HUES64 (cell line): ENCODE measurements around the gene SENP8.
A peak's percentile ranks its signal among the peaks of the same experiment; 100 is the strongest.

Experiments
- H3K27ac ChIP-seq: 2 replicates; pipeline ENCODE4 v1.7.0; 2013; ENCODE audit warnings: low read depth, low read length, inconsistent platforms
- H3K27me3 ChIP-seq: 2 replicates; pipeline ENCODE4 v1.6.1; 2013; ENCODE audit warnings: mild to moderate bottlenecking, low read length; ENCODE audit not compliant: insufficient read depth
- H3K36me3 ChIP-seq: 2 replicates; pipeline ENCODE4 v1.6.1; 2013; ENCODE audit warnings: mild to moderate bottlenecking, low read length; ENCODE audit not compliant: insufficient read depth
- H3K4me1 ChIP-seq: 2 replicates; pipeline ENCODE4 v1.6.1; 2013; ENCODE audit warnings: mild to moderate bottlenecking, low read length, moderate library complexity; ENCODE audit not compliant: insufficient read depth
- H3K4me3 ChIP-seq: 2 replicates; pipeline ENCODE4 v1.5.1; 2013; ENCODE audit warnings: mild to moderate bottlenecking, low read length, moderate library complexity
- H3K9ac ChIP-seq: 2 replicates; pipeline ENCODE4 v1.6.1; 2013; ENCODE audit warnings: mild to moderate bottlenecking, low read depth, low read length
- H3K9me3 ChIP-seq: 2 replicates; pipeline ENCODE4 v1.6.1; 2013; ENCODE audit warnings: low read depth, low read length; ENCODE audit not compliant: insufficient read depth
- WGBS: fragments of 150-250, 120-280 bp; methylation state at CpG from one replicate; pipeline ENCODE4 v1.1.7; 2013; ENCODE audit warnings: missing lambda C conversion rate; 5-methylcytosine and 5-hydroxymethylcytosine counted together

Gene SENP8

GRCh38 chr15:72116731-72117485, 1.3 kb upstream of the SENP8 start:
- Histone ChIP-seq H3K27me3 (no peaks in the 10 kb centered on the region), H3K9me3 (no peaks in the 10 kb centered on the region), H3K4me3 (peak overlapping the region; percentile 98), H3K27ac (no peak overlapping the region), H3K36me3 (no peaks in the 10 kb centered on the region), H3K4me1 (peaks cover 10% of the 10 kb centered on the region), H3K9ac (peak overlapping the region; percentile 36)
- 4% methylated on average over 24 of the region's 24 CpGs for WGBS

DNA sequence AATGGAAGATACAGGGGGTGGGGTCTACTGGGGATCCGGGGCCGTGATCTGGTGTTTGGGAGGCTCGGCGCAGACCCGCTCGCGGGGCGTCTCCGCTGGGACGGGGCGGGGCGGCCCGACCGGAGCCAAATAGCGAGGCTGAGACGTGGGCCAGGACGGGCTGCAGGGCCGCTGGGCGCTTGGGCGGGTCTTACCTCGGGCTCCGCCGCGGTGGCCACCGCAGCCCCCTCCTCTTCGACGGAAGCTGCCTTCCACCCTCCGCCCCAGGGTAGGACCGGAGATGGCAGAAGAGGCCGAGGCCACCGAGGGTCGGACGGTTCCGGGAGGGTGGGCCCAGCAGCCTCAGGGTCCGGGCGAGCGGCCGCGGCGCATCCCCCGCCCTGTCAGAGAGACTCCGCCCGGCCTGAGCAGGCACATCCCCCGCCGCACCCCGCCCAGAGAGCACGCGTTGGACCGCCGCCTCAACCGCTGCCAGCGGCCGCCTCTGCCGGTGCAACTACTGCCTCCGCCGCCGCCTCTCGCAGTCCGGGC, 652 bp upstream of the SENP8 start:
- no peaks in the 10 kb centered on the region for H3K36me3 ChIP-seq
- peak overlapping the region; percentile 98 for H3K4me3 ChIP-seq
- H3K4me1 ChIP-seq: peaks cover 10% of the 10 kb centered on the region
- H3K9ac ChIP-seq: peak overlapping the region; percentile 61
- under 1% methylated on average over 59 of the region's 59 CpGs for WGBS
- H3K27me3 ChIP-seq: no peaks in the 10 kb centered on the region
- no peaks in the 10 kb centered on the region for H3K9me3 ChIP-seq
- peak overlapping the region; percentile 84 for H3K27ac ChIP-seq

GRCh38 chr15:72124218-72124617, 6.0 kb downstream of the SENP8 start:
- no peak overlapping the region for H3K9ac ChIP-seq
- no peaks in the 10 kb centered on the region; the same call in 1 of the 2 replicates for H3K4me1 ChIP-seq
- 83% methylated on average over 1 of the region's 1 CpG for WGBS
- no peaks in the 10 kb centered on the region for H3K9me3 ChIP-seq
- no peak overlapping the region for H3K27ac ChIP-seq
- no peaks in the 10 kb centered on the region for H3K36me3 ChIP-seq
- no peak overlapping the region for H3K4me3 ChIP-seq
- H3K27me3 ChIP-seq: no peaks in the 10 kb centered on the region

GRCh38 chr15:72127724-72128322, 9.6 kb downstream of the SENP8 start:
- Histone ChIP-seq H3K4me3 (no peak overlapping the region), H3K9ac (no peak overlapping the region), H3K27me3 (no peaks in the 10 kb centered on the region), H3K9me3 (no peaks in the 10 kb centered on the region), H3K36me3 (no peaks in the 10 kb centered on the region), H3K4me1 (no peaks in the 10 kb centered on the region), H3K27ac (no peak overlapping the region)
- 65% methylated on average over 2 of the region's 2 CpGs for WGBS

GRCh38 chr15:72128359-72128758, 10.2 kb downstream of the SENP8 start:
- no peaks in the 10 kb centered on the region for H3K4me1 ChIP-seq
- no peaks in the 10 kb centered on the region for H3K36me3 ChIP-seq
- no peak overlapping the region for H3K4me3 ChIP-seq
- no peaks in the 10 kb centered on the region for H3K9me3 ChIP-seq
- no peak overlapping the region for H3K27ac ChIP-seq
- no peaks in the 10 kb centered on the region for H3K27me3 ChIP-seq
- no peak overlapping the region for H3K9ac ChIP-seq

- Histone ChIP-seq H3K9me3 (no peaks in the 10 kb centered on the region), H3K27me3 (no peaks in the 10 kb centered on the region), H3K4me1 (no peaks in the 10 kb centered on the region), H3K4me3 (no peak overlapping the region), H3K36me3 (no peaks in the 10 kb centered on the region), H3K27ac (no peak overlapping the region), H3K9ac (no peak overlapping the region)
- 100% methylated on average over 4 of the region's 4 CpGs for WGBS
Measured at GRCh38 chr15:72130272-72130671, 12.1 kb downstream of the SENP8 start.

- no peak overlapping the region for H3K9ac ChIP-seq
- WGBS: 100% methylated on average over 1 of the region's 3 CpGs
- H3K27me3 ChIP-seq: no peaks in the 10 kb centered on the region
- H3K4me1 ChIP-seq: no peaks in the 10 kb centered on the region
- H3K9me3 ChIP-seq: no peaks in the 10 kb centered on the region
- no peak overlapping the region for H3K4me3 ChIP-seq
- no peaks in the 10 kb centered on the region for H3K36me3 ChIP-seq
- no peak overlapping the region for H3K27ac ChIP-seq
Measured at GRCh38 chr15:72131922-72132321, 13.7 kb downstream of the SENP8 start.

- no peak overlapping the region for H3K27ac ChIP-seq
- no peaks in the 10 kb centered on the region for H3K4me1 ChIP-seq
- no peak overlapping the region for H3K4me3 ChIP-seq
- no peak overlapping the region for H3K9ac ChIP-seq
- WGBS: 91% methylated on average over 1 of the region's 1 CpG
- no peaks in the 10 kb centered on the region for H3K27me3 ChIP-seq
- no peaks in the 10 kb centered on the region for H3K9me3 ChIP-seq
- H3K36me3 ChIP-seq: no peaks in the 10 kb centered on the region
Measured at GRCh38 chr15:72133211-72133610, 15.0 kb downstream of the SENP8 start.

GRCh38 chr15:72135719-72136118, 17.5 kb downstream of the SENP8 start:
- H3K9me3 ChIP-seq: no peaks in the 10 kb centered on the region
- H3K36me3 ChIP-seq: no peaks in the 10 kb centered on the region
- no peaks in the 10 kb centered on the region for H3K4me1 ChIP-seq
- no peaks in the 10 kb centered on the region for H3K27me3 ChIP-seq
- H3K4me3 ChIP-seq: no peak overlapping the region
- H3K9ac ChIP-seq: no peak overlapping the region
- H3K27ac ChIP-seq: no peak overlapping the region
- 94% methylated on average over 2 of the region's 2 CpGs for WGBS

GRCh38 chr15:72136170-72137051, 18.2 kb downstream of the SENP8 start:
- WGBS: 96% methylated on average over 3 of the region's 4 CpGs
- H3K36me3 ChIP-seq: no peaks in the 10 kb centered on the region
- H3K27me3 ChIP-seq: no peaks in the 10 kb centered on the region

DNA sequence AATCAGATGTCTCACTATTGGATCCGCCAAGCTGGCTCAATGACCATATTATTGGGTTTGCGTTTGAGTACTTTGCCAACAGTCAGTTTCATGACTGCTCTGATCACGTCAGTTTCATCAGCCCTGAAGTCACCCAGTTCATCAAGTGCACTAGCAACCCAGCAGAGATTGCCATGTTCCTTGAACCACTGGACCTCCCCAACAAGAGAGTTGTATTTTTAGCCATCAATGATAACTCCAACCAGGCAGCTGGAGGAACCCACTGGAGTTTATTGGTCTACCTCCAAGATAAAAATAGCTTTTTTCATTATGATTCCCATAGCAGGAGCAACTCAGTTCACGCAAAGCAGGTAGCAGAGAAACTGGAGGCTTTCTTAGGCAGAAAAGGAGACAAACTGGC, 21.5 kb downstream of the SENP8 start:
- Histone ChIP-seq H3K4me1 (peaks cover 4% of the 10 kb centered on the region; the same call in 1 of the 2 replicates), H3K27ac (no peak overlapping the region), H3K4me3 (no peak overlapping the region), H3K27me3 (no peaks in the 10 kb centered on the region), H3K9me3 (no peaks in the 10 kb centered on the region), H3K9ac (no peak overlapping the region), H3K36me3 (no peaks in the 10 kb centered on the region)
- WGBS: 95% methylated on average over 4 of the region's 4 CpGs

More at GRCh38 chr15:72136170-72137051, 18.2 kb downstream of the SENP8 start:
- Histone ChIP-seq H3K4me3 (no peak overlapping the region), H3K4me1 (0 out of 2 replicates have a peak, but pooled peaks cover under 1% of the 10 kb centered on the region), H3K27ac (no peak overlapping the region), H3K9ac (no peak overlapping the region), H3K9me3 (no peaks in the 10 kb centered on the region)
